GM18499 (cell line): ENCODE data around the gene MEPE.
"Not testable (repeated sequence)": the region's sequence is repeated elsewhere in the genome, so short reads cannot be mapped to it uniquely, and the experiment has no call there.

Experiments used
- ATAC-seq: cut with Tn5 transposase; IDR thresholded peaks from one replicate; pipeline ENCODE4 v1.9.1; 2021; ENCODE audit warnings: moderate number of reproducible peaks; ENCODE audit not compliant: insufficient read depth, unreplicated experiment

Gene MEPE

GRCh38 chr4:87875191-87875590 lies 42.4 kb downstream of the MEPE start:
- no peak for ATAC-seq

- no peak for ATAC-seq
These were observed 47.3 kb downstream of the MEPE start for GRCh38 chr4:87880106-87880505.

GRCh38 chr4:87881115-87881514 lies 48.3 kb downstream of the MEPE start:
- no peak for ATAC-seq

DNA sequence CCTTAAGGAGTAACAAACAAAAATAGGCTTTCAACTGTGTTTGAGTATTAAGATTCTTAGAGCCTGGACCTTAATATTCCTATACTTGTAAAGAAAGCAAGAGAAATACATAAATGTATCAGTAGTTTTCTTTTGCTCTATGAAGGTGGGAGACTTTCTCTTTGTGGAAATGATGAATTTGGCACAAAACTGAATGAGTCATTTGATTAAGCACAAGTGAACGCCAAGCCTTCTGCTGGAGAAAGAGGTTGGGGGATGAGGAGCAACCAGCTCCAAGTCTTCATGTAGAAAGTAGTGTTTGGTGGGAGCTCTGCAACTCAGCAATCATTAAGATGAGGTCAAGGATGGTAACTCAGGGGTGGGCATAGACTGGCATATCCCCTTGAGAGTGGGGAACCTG lies 49.6 kb downstream of the MEPE start:
- ATAC-seq, result no peak

GRCh38 chr4:87882861-87883260 lies 50.1 kb downstream of the MEPE start:
- ATAC-seq, result no peak

DNA sequence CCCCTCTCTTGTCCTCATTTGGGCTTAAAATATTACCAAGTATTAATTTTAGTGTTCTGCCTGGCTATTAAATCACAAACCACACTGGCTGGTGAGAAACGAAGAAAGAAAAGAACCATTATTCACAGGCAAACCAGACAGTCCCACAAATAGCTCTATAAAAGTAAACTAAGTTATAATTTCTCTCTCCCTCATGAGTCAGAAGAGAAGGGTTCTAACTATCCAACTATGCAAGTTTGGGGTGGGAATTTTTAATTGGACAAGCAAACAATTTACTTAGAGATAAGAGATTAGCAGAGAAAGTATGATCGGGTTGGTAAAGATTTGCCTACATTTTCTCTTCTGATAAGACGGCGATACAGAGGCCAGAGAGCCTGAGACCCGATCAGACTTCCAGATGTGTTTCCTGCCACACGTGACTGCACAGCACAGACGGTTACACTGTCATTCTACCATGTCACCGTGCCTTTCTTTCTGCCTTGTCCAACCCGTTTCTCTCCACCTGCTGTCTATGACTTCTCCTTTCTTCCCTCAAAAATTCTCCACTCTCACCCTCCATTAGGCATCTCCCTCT lies 52.3 kb downstream of the MEPE start:
- no peak for ATAC-seq

DNA sequence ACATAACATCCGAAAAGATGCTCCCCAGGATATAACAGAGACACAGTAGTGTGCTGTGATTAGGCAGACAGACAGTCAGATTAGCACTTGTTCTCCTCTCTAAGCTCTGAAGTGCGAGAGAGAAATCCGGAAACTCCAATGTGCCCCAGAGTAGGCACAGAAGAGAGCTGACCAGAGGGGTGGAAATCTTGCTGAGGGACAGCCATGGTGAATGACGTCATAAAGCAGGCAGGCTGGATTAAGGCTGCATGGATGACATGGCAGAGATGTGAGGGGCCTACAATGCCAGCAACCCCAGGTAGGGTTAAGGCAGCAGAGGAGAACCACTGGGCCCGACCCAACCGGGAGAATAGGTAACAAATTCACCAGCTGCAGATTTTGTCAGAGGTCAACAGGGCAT lies 53.3 kb downstream of the MEPE start:
- no peak for ATAC-seq

- not testable (repeated sequence) for ATAC-seq
These were observed 58.0 kb downstream of the MEPE start for GRCh38 chr4:87890753-87891152.

GRCh38 chr4:87895964-87896621 lies 63.3 kb downstream of the MEPE start:
- ATAC-seq, result no peak
